H1 (cell line): Measurements from ENCODE around the gene CFAP92. TPM values are rescaled to one million over a fixed set of nuclear protein-coding genes. Genes with fewer than 3 reads are reported as not detected.

Source experiments
- CTCF ChIA-PET: fragments of 300-600 bp; sonication (Branson Sonifier 250); formaldehyde crosslinking; loops from one replicate; lab custom pipeline; 2021; ENCODE audit not compliant: partially characterized antibody; lab: Charles Lee
- POLR2A ChIA-PET: fragments of 300-600 bp; sonication (Branson Sonifier 250); formaldehyde crosslinking; loops from one replicate; lab custom pipeline; 2021; ENCODE audit warnings: inconsistent platforms; ENCODE audit not compliant: partially characterized antibody; lab: Charles Lee
- DNase-seq, 2 experiments: peaks; one replicate each; pipeline versions ENCODE4 v3.0.0 to v3.0.0-alpha.2; 2010 to 2022; ENCODE audit warnings: low spot score in 2 of 2, low read depth in 1 of 2, mixed read lengths in 1 of 2
- FAIRE-seq: peaks from 2 replicates; lab custom pipeline; 2011; peaks lifted over from hg19 to GRCh38; lab: Jason Lieb, UNC
- H2AFZ ChIP-seq: 2 replicates; pipeline ENCODE4 v1.8.1; 2012; ENCODE audit warnings: low read length, inconsistent platforms
- H2AK5ac ChIP-seq: 2 replicates; pipeline ENCODE4 v1.6.1; 2013; ENCODE audit warnings: low read depth, low read length
- H2BK120ac ChIP-seq: replicated peaks from 2 replicates; pipeline ENCODE3; 2013; ENCODE audit warnings: low read depth, low read length, inconsistent platforms
- H2BK12ac ChIP-seq: 2 replicates; pipeline ENCODE4 v1.6.1; 2013; ENCODE audit warnings: low read depth, low read length
- H2BK15ac ChIP-seq: 2 replicates; pipeline ENCODE4 v1.6.1; 2013; ENCODE audit warnings: low read length
- H2BK20ac ChIP-seq: 2 replicates; pipeline ENCODE4 v1.6.1; 2013; ENCODE audit warnings: low read length
- H2BK5ac ChIP-seq: 2 replicates; pipeline ENCODE4 v1.6.1; 2013; ENCODE audit warnings: low read depth, low read length
- H3K14ac ChIP-seq: 2 replicates; pipeline ENCODE4 v1.6.1; 2013; ENCODE audit warnings: inconsistent platforms; ENCODE audit not compliant: insufficient read length
- H3K18ac ChIP-seq: 2 replicates; pipeline ENCODE4 v1.6.1; 2013; ENCODE audit warnings: low read length; ENCODE audit errors: extremely low read depth
- H3K23ac ChIP-seq: 2 replicates; pipeline ENCODE4 v1.6.1; 2013; ENCODE audit warnings: inconsistent platforms; ENCODE audit not compliant: insufficient read length
- H3K23me2 ChIP-seq: 2 replicates; pipeline ENCODE4 v1.6.1; 2013; ENCODE audit warnings: low read depth, low read length
- H3K27ac ChIP-seq: 2 replicates; pipeline ENCODE4 v1.6.1; 2011; ENCODE audit warnings: low read depth, low read length, inconsistent platforms
- H3K27me3 ChIP-seq, 4 experiments: replicated peaks in 1 of 4; 1 replicate in 1 of 4; 2 replicates in 3 of 4; pipeline versions ENCODE4 v1.6.1 to v1.8.1; 2011 to 2013; ENCODE audit warnings: low read length in 3 of 4, mild to moderate bottlenecking in 3 of 4, inconsistent platforms in 2 of 4, mixed read lengths in 2 of 4, moderate library complexity in 1 of 4; ENCODE audit not compliant: control insufficient read depth in 3 of 4, insufficient read depth in 3 of 4; ENCODE audit errors: extremely low read depth in 1 of 4
- H3K36me3 ChIP-seq, 4 experiments: 2 replicates each; pipeline versions ENCODE4 v1.6.1 to v1.8.1; 2011 to 2013; ENCODE audit warnings: mild to moderate bottlenecking in 4 of 4, low read length in 3 of 4, moderate library complexity in 2 of 4, control low read depth in 1 of 4, inconsistent platforms in 1 of 4; ENCODE audit not compliant: insufficient read depth in 4 of 4, control insufficient read depth in 2 of 4
- H3K4ac ChIP-seq: replicated peaks from 2 replicates; pipeline ENCODE3; 2013; ENCODE audit warnings: low read length, low read depth, mixed read lengths, inconsistent platforms; ENCODE audit not compliant: insufficient read length
- H3K4me1 ChIP-seq, 4 experiments: replicated peaks in 1 of 4; 1 replicate in 1 of 4; 2 replicates in 3 of 4; pipeline versions ENCODE4 v1.6.1 to v1.8.1; 2011 to 2013; ENCODE audit warnings: low read length in 3 of 4, inconsistent platforms in 2 of 4, mixed read lengths in 1 of 4; ENCODE audit not compliant: insufficient read depth in 4 of 4, control insufficient read depth in 3 of 4
- H3K4me2 ChIP-seq, 2 experiments: 2 replicates each; pipeline versions ENCODE4 v1.6.1 to v1.8.1; 2011 to 2013; ENCODE audit warnings: low read depth in 2 of 2, low read length in 2 of 2, control low read depth in 1 of 2, inconsistent platforms in 1 of 2, mild to moderate bottlenecking in 1 of 2; ENCODE audit not compliant: insufficient read depth in 1 of 2
- H3K4me3 ChIP-seq, 4 experiments: fragments of 200-600, 300-600 bp in 1 of 4; sonication (generic), shearing (Covaris generic), sonication (Bioruptor Twin) in 1 of 4; 2 replicates each; pipeline versions ENCODE4 v1.5.1 to v1.8.1; 2011 to 2016; ENCODE audit warnings: low read length in 4 of 4, low read depth in 3 of 4, control low read depth in 2 of 4, inconsistent platforms in 2 of 4, mild to moderate bottlenecking in 2 of 4, mixed read lengths in 1 of 4, moderate library complexity in 1 of 4; ENCODE audit not compliant: insufficient read depth in 2 of 4; ENCODE audit errors: extremely low read depth in 1 of 4
- H3K56ac ChIP-seq: replicated peaks from 2 replicates; pipeline ENCODE3; 2013; ENCODE audit warnings: low read depth, mild to moderate bottlenecking, mixed read lengths, low read length, inconsistent platforms; ENCODE audit not compliant: insufficient read length
- H3K79me1 ChIP-seq: 2 replicates; pipeline ENCODE4 v1.6.1; 2013; ENCODE audit warnings: low read depth, low read length, control low read depth
- H3K79me2 ChIP-seq, 2 experiments: 2 replicates each; pipeline versions ENCODE4 v1.6.1 to v1.8.1; 2012 to 2013; ENCODE audit warnings: low read length in 2 of 2, mild to moderate bottlenecking in 2 of 2, inconsistent platforms in 1 of 2; ENCODE audit not compliant: insufficient read depth in 2 of 2, control insufficient read depth in 1 of 2
- H3K9ac ChIP-seq, 4 experiments: replicated peaks in 1 of 4; 1 replicate in 1 of 4; 2 replicates in 3 of 4; pipeline versions ENCODE4 v1.6.1 to v1.8.1; 2011 to 2013; ENCODE audit warnings: low read depth in 3 of 4, low read length in 3 of 4, control low read depth in 2 of 4, mild to moderate bottlenecking in 2 of 4, moderate library complexity in 2 of 4, inconsistent platforms in 1 of 4; ENCODE audit errors: extremely low read depth in 1 of 4
- H3K9me3 ChIP-seq, 2 experiments: 2 replicates each; pipeline versions ENCODE4 v1.6.1 to v1.8.1; 2012 to 2013; ENCODE audit warnings: mild to moderate bottlenecking in 2 of 2, moderate library complexity in 2 of 2, control low read depth in 1 of 2, inconsistent platforms in 1 of 2, low read depth in 1 of 2, low read length in 1 of 2, mixed read lengths in 1 of 2; ENCODE audit not compliant: insufficient read depth in 2 of 2
- H4K20me1 ChIP-seq, 2 experiments: replicated peaks in 1 of 2; 2 replicates each; pipeline versions ENCODE3 to v1.8.1; 2011 to 2013; ENCODE audit warnings: inconsistent platforms in 2 of 2, low read length in 2 of 2, mild to moderate bottlenecking in 1 of 2; ENCODE audit not compliant: insufficient read depth in 2 of 2, control insufficient read depth in 1 of 2
- H4K5ac ChIP-seq: 2 replicates; pipeline ENCODE4 v1.6.1; 2013; ENCODE audit warnings: low read length, low read depth, mixed read lengths, inconsistent platforms; ENCODE audit not compliant: insufficient read length
- H4K8ac ChIP-seq: 2 replicates; pipeline ENCODE4 v1.8.0; 2013; ENCODE audit warnings: mild to moderate bottlenecking, moderate library complexity, low read length, inconsistent platforms; ENCODE audit not compliant: insufficient read depth; ENCODE audit errors: extremely low read depth
- H4K91ac ChIP-seq: replicated peaks from 2 replicates; pipeline ENCODE3; 2013; ENCODE audit warnings: low read length, mixed read lengths, inconsistent platforms; ENCODE audit not compliant: insufficient read length
- ATF3 ChIP-seq: IDR thresholded peaks from 2 replicates; pipeline ENCODE4 v1.6.1; 2011; ENCODE audit warnings: low read depth, mild to moderate bottlenecking, low read length; ENCODE audit not compliant: insufficient read depth
- KDM1A ChIP-seq: fragments of 200-600, 300-600 bp; sonication (generic); IDR thresholded peaks from 2 replicates; pipeline ENCODE4 v1.7.1; 2016; ENCODE audit warnings: mild to moderate bottlenecking, low read length, borderline replicate concordance
- WGBS, 2 experiments: shearing (Covaris generic) in 1 of 2; methylation state at CpG; one replicate each; pipeline versions ENCODE4 v1.1.6 to v1.1.7; 2013 to 2015; ENCODE audit warnings: low lambda C conversion rate in 2 of 2, mixed read lengths in 2 of 2, inconsistent platforms in 1 of 2, low coverage in 1 of 2, missing lambda C conversion rate in 1 of 2; ENCODE audit not compliant: insufficient replicate concordance in 2 of 2, insufficient coverage in 1 of 2, insufficient read length in 1 of 2; ENCODE audit errors: extremely low coverage in 1 of 2, missing lambda C conversion rate in 1 of 2; 5-methylcytosine and 5-hydroxymethylcytosine counted together
- polyA plus RNA-seq, 7 experiments: library from polyadenylated mRNA; depleted of rRNA in 3 of 7; stranded (reverse) in 5 of 7; unstranded in 2 of 7; fragments of >200 nt in 5 of 7; fragments of 200-250 nt in 2 of 7; gene quantifications; 1 replicate in 5 of 7; 2 replicates in 1 of 7; 4 replicates in 1 of 7; pipeline versions ENCODE4 v1.2.1 to v1.2.3, GENCODE V29; 2011 to 2013; ENCODE audit warnings: missing spikeins in 2 of 7, mixed read lengths in 2 of 7
- total RNA-seq: library from RNA; stranded (reverse); fragmentation: NEBNext Ultra II Directional; extraction: Animal tissue kit (Norgen Biotek cat#: 25700); gene quantifications from 2 replicates; pipeline ENCODE4 v1.2.1, GENCODE V29; 2021

CFAP92 gene
- total and polyA plus RNA-seq, 2 of the 8 experiments (the other 6 are each of a cell fraction or from before 2014, with no cell fraction given), result 0.77 to 2.0 TPM

GRCh38 chr3:129035360-129036221, 41.7 kb upstream of the CFAP92 start:
- Histone ChIP-seq H3K9ac (no peak overlapping the region), H3K27me3 (no peaks in the 10 kb centered on the region; a peak in 1 of 7 replicates), H3K23me2 (no peaks in the 10 kb centered on the region)
- ChIA-PET POLR2A (interaction anchor here (0.6 to 1.3 kb wide), 2 partner anchors 10 to 33 kb away, joined by 3 to 4 read pairs; no protein-coding TSS in a partner anchor), CTCF (interaction anchor here (0.6 to 8.4 kb wide), 5 partner anchors 11 to 293 kb away, joined by 3 to 84 read pairs (median 5); no protein-coding TSS in a partner anchor)
- FAIRE-seq, result no peak
- TF ChIP-seq KDM1A, result peak; percentile 60; the same call in 1 of the 2 replicates
- no peak for TF ChIP-seq ATF3
- TF ChIP-seq, all 59 proteins: peak for 1
- H2BK20ac ChIP-seq, result no peak overlapping the region
- no peak overlapping the region for H3K27ac ChIP-seq
- H2BK12ac ChIP-seq, result no peak overlapping the region
- H3K4ac ChIP-seq, result no peak overlapping the region
- no peak overlapping the region for H2BK15ac ChIP-seq
- H3K56ac ChIP-seq, result no peak overlapping the region
- H3K79me2 ChIP-seq, result no peaks in the 10 kb centered on the region
- H2BK5ac ChIP-seq, result no peak overlapping the region
- H2AK5ac ChIP-seq, result no peak overlapping the region
- no peaks in the 10 kb centered on the region for H3K36me3 ChIP-seq
- H3K23ac ChIP-seq, result no peak overlapping the region
- H3K4me1 ChIP-seq, result peaks cover under 1 to 15% (median 3%) of the 10 kb centered on the region in 4 experiments; a peak in 6 of 7 replicates
- H2BK120ac ChIP-seq, result no peak overlapping the region
- H3K18ac ChIP-seq, result no peak overlapping the region
- no peaks in the 10 kb centered on the region for H3K79me1 ChIP-seq
- no peak overlapping the region for H3K4me2 ChIP-seq
- H4K8ac ChIP-seq, result no peak overlapping the region
- WGBS, 2 experiments, result 85% methylated on average over 11 of the region's 11 CpGs; no CpG with 5 or more reads in 1 of the 2 experiments
- H4K91ac ChIP-seq, result no peak overlapping the region
- H2AFZ ChIP-seq, result no peak overlapping the region
- no peak for DNase-seq
- H4K20me1 ChIP-seq, result no peaks in the 10 kb centered on the region
- H3K14ac ChIP-seq, result no peak overlapping the region
- H3K9me3 ChIP-seq, result no peaks in the 10 kb centered on the region
- H3K4me3 ChIP-seq, result no peak overlapping the region
- H4K5ac ChIP-seq, result no peak overlapping the region
